Measurements from ENCODE around the gene MAP1LC3B2.
A peak's percentile ranks its signal among the peaks of the same experiment; 100 is the strongest.

MAP1LC3B2 gene

GRCh38 chr12:116597886-116598285 is 38.7 kb downstream of the MAP1LC3B2 start:
- peak; percentile 31 for DNase-seq

GRCh38 chr12:116598311-116599284 is 39.4 kb downstream of the MAP1LC3B2 start:
- peak; percentile 36 for DNase-seq

GRCh38 chr12:116599285-116600136 is 40.3 kb downstream of the MAP1LC3B2 start:
- DNase-seq, result peak; percentile 75

- DNase-seq, result peak; percentile 55
These were observed 42.1 kb downstream of the MAP1LC3B2 start for GRCh38 chr12:116600959-116601918.

- DNase-seq, result no peak
These were observed 43.0 kb downstream of the MAP1LC3B2 start for GRCh38 chr12:116601933-116602810.

- DNase-seq, result no peak
These were observed 44.5 kb downstream of the MAP1LC3B2 start for GRCh38 chr12:116603546-116604177.

GRCh38 chr12:116604178-116604895 is 45.2 kb downstream of the MAP1LC3B2 start:
- DNase-seq, result peak; percentile 58

GRCh38 chr12:116604951-116605641 is 45.9 kb downstream of the MAP1LC3B2 start:
- DNase-seq, result no peak

GRCh38 chr12:116606397-116606796 is 47.2 kb downstream of the MAP1LC3B2 start:
- no peak for DNase-seq

- no peak for DNase-seq
These were observed 47.9 kb downstream of the MAP1LC3B2 start for GRCh38 chr12:116607039-116607438.

GRCh38 chr12:116609319-116610114 is 50.3 kb downstream of the MAP1LC3B2 start:
- DNase-seq, result no peak

GRCh38 chr12:116610971-116611541 is 51.9 kb downstream of the MAP1LC3B2 start:
- peak; percentile 18 for DNase-seq

GRCh38 chr12:116612436-116612835 is 53.3 kb downstream of the MAP1LC3B2 start:
- no peak for DNase-seq

GRCh38 chr12:116613256-116613655 is 54.1 kb downstream of the MAP1LC3B2 start:
- DNase-seq, result no peak

- DNase-seq, result no peak
These were observed 55.2 kb downstream of the MAP1LC3B2 start for GRCh38 chr12:116614194-116614915.

- no peak for DNase-seq
These were observed 56.1 kb downstream of the MAP1LC3B2 start for GRCh38 chr12:116615141-116615861.

All from fibroblast of skin of back (primary cell).